Breast epithelium (tissue), 4 donors: ENCODE results near the gene CCNL2. TPM values are rescaled to one million over a fixed set of nuclear protein-coding genes. Genes with fewer than 3 reads are reported as not detected.

Experiments
- DNase-seq, 2 donors: peaks; one replicate each; pipeline ENCODE4 v3.0.0-alpha.2; 2019; ENCODE audit warnings: low spot score in 2 of 2
- H3K27ac ChIP-seq, 2 donors: fragments of 200-600 bp; sonication (generic) in 1 of 2; one replicate each; pipeline ENCODE4 v1.5.1; 2016 to 2019; ENCODE audit warnings: mild to moderate bottlenecking in 1 of 2
- H3K27me3 ChIP-seq, 2 donors: fragments of 200-600 bp; sonication (generic) in 1 of 2; one replicate each; pipeline versions ENCODE4 v1.5.1 to v1.6.0; 2017 to 2019; ENCODE audit warnings: control low read depth in 1 of 2, mild to moderate bottlenecking in 1 of 2
- H3K36me3 ChIP-seq: fragments of 200-600 bp; one replicate; pipeline ENCODE4 v1.5.1; 2019
- H3K4me1 ChIP-seq, 2 donors: fragments of 200-600 bp; sonication (generic); one replicate each; pipeline ENCODE4 v1.5.1; 2016 to 2019; ENCODE audit warnings: control low read depth in 1 of 2
- H3K4me3 ChIP-seq, 3 donors: fragments of 200-600 bp; sonication (generic); 1 replicate in 2 of 3; 2 replicates in 1 of 3; pipeline ENCODE4 v1.5.1; 2016 to 2019; ENCODE audit warnings: mild to moderate bottlenecking in 3 of 3, moderate library complexity in 2 of 3
- H3K9me3 ChIP-seq, 2 donors: fragments of 200-600 bp; sonication (generic) in 1 of 2; one replicate each; pipeline ENCODE4 v1.5.1; 2016 to 2019; ENCODE audit warnings: control low read depth in 1 of 2
- CTCF ChIP-seq, 3 donors: fragments of 450-650 bp; IDR thresholded peaks; one replicate each; pipeline ENCODE4 v1.5.1; 2016 to 2017; ENCODE audit warnings: antibody characterized with exemption in 3 of 3, mild to moderate bottlenecking in 3 of 3, moderate library complexity in 3 of 3
- POLR2A ChIP-seq: fragments of 450-650 bp; IDR thresholded peaks from one replicate; pipeline ENCODE4 v1.6.1; 2016; ENCODE audit warnings: antibody characterized with exemption, mild to moderate bottlenecking, moderate library complexity
- POLR2AphosphoS5 ChIP-seq, 3 donors: sonication (generic); formaldehyde crosslinking; IDR thresholded peaks; one replicate each; pipeline ENCODE4 v1.6.1; 2017; ENCODE audit warnings: antibody characterized with exemption in 3 of 3
- intact Hi-C: fragments of 100-400 bp; cut with DNase I; formaldehyde crosslinking; loops from one replicate; pipeline ENCODE4 v1.15.1; 2023; ENCODE audit warnings: low total_unique reads
- total RNA-seq, 3 donors: library from RNA; depleted of rRNA; stranded (reverse); fragments of >200 nt; gene quantifications; one replicate each; pipeline ENCODE4 v1.1.0, GENCODE V29; 2016

CCNL2 gene
- total RNA-seq, 3 donors from 2014 or later, result 170 to 325 (median 285) TPM

GRCh38 chr1:1436630-1437032, 37.5 kb upstream of the CCNL2 start:
- H3K27me3 ChIP-seq, result no peaks in the 10 kb centered on the region
- no peaks in the 10 kb centered on the region for H3K9me3 ChIP-seq
- H3K4me1 ChIP-seq, result peaks cover 27 to 51% of the 10 kb centered on the region in 2 donors
- H3K36me3 ChIP-seq, result no peaks in the 10 kb centered on the region
- H3K4me3 ChIP-seq, result peak overlapping the region; percentile 48 to 86 (median 63)
- peak overlapping the region in 1 of 2 donors; percentile 99 for H3K27ac ChIP-seq
- no peak for DNase-seq
- TF ChIP-seq POLR2AphosphoS5 (IDR thresholded peaks at IDR 0.05) (no peak), CTCF (IDR thresholded peaks at IDR 0.05) (no peak), POLR2A (no peak)
- intact Hi-C loops, result no loop called here

- H3K4me3 ChIP-seq, result peak overlapping the region; percentile 48 to 86 (median 63)
- no peaks in the 10 kb centered on the region for H3K9me3 ChIP-seq
- H3K27me3 ChIP-seq, result no peaks in the 10 kb centered on the region
- no peak for DNase-seq
- H3K36me3 ChIP-seq, result no peaks in the 10 kb centered on the region
- TF ChIP-seq POLR2A (no peak), CTCF (IDR thresholded peaks at IDR 0.05) (no peak), POLR2AphosphoS5 (IDR thresholded peaks at IDR 0.05) (no peak)
- peaks cover 32 to 55% of the 10 kb centered on the region in 2 donors for H3K4me1 ChIP-seq
- peak overlapping the region; percentile 95 to 99 for H3K27ac ChIP-seq
- intact Hi-C loops, result no loop called here
Observed at GRCh38 chr1:1435911-1436629, 36.9 kb upstream of the CCNL2 start.

GRCh38 chr1:1435106-1435903, 36.2 kb upstream of the CCNL2 start, which contains the start of gene VWA1:
VWA1 (plus strand) TSS chr1:1435690; CDS start chr1:1435749, 59 bp downstream.
- intact Hi-C loops, result no loop called here
- TF ChIP-seq POLR2AphosphoS5 (IDR thresholded peaks at IDR 0.05), result no peak
- no peak for TF ChIP-seq POLR2A
- TF ChIP-seq CTCF (IDR thresholded peaks at IDR 0.05), result no peak

GRCh38 chr1:1434824-1435105, 35.6 kb upstream of the CCNL2 start:
- Histone ChIP-seq H3K36me3 (no peaks in the 10 kb centered on the region), H3K27ac (peak overlapping the region; percentile 95 to 99), H3K27me3 (no peaks in the 10 kb centered on the region), H3K9me3 (no peaks in the 10 kb centered on the region), H3K4me1 (peaks cover 43 to 64% of the 10 kb centered on the region in 2 donors), H3K4me3 (peak overlapping the region; percentile 48 to 86 (median 63))
- intact Hi-C loops, result no loop called here
- no peak for TF ChIP-seq POLR2AphosphoS5 (IDR thresholded peaks at IDR 0.05)
- TF ChIP-seq CTCF (IDR thresholded peaks at IDR 0.05), result no peak
- no peak for TF ChIP-seq POLR2A
- DNase-seq, result no peak

More at GRCh38 chr1:1435106-1435903, 36.2 kb upstream of the CCNL2 start, which contains the start of gene VWA1:
- Histone ChIP-seq H3K4me1 (peaks cover 39 to 58% of the 10 kb centered on the region in 2 donors), H3K9me3 (no peaks in the 10 kb centered on the region), H3K27ac (peak within 1 kb of the TSS; percentile 95 to 99), H3K4me3 (peak within 1 kb of the TSS; percentile 48 to 86 (median 63)), H3K36me3 (no peaks in the 10 kb centered on the region), H3K27me3 (no peaks in the 10 kb centered on the region)
- DNase-seq, result peak in 1 of 2 donors; percentile 62
